Muscle of back (tissue), 11 donors: Measurements from ENCODE around the gene TEDDM1. TPM values are rescaled to one million over a fixed set of nuclear protein-coding genes. Genes with fewer than 3 reads are reported as not detected.

Experiments
- DNase-seq, 3 donors: peaks; one replicate each; pipeline versions ENCODE4 v3.0.0 to v3.0.0-alpha.2; 2013
- polyA plus RNA-seq, 10 donors: library from polyadenylated mRNA; unstranded; fragments of 120-200 nt; gene quantifications; one replicate each; pipeline ENCODE4 v1.2.1, GENCODE V29; 2013; ENCODE audit not compliant: insufficient read length in 10 of 10

The TEDDM1 gene
- polyA plus RNA-seq, 10 donors = 0.05 TPM; not detected in 9

GRCh38 chr1:182407724-182408123, 7.3 kb upstream of the TEDDM1 start:
- no peak for DNase-seq

- no peak for DNase-seq
These were observed 5.5 kb upstream of the TEDDM1 start for GRCh38 chr1:182406012-182406411.

GRCh38 chr1:182405578-182405977, 5.1 kb upstream of the TEDDM1 start:
- no peak for DNase-seq

GRCh38 chr1:182404781-182405180, 4.3 kb upstream of the TEDDM1 start:
- no peak for DNase-seq

GRCh38 chr1:182397653-182398393, 2.6 kb downstream of the TEDDM1 start:
- DNase-seq = no peak

GRCh38 chr1:182395906-182396305, 4.6 kb downstream of the TEDDM1 start:
- DNase-seq = no peak

GRCh38 chr1:182394055-182394775, 6.3 kb downstream of the TEDDM1 start:
- DNase-seq = peak in 1 of 3 donors; percentile 30

GRCh38 chr1:182392050-182393028, 8.1 kb downstream of the TEDDM1 start:
- peak in 2 of 3 donors; percentile 63 to 89 for DNase-seq

GRCh38 chr1:182391362-182392049, 9.0 kb downstream of the TEDDM1 start, which contains the start of gene GLUL:
Gene GLUL, minus strand, starts transcription at chr1:182391790. Its CDS starts 3,053 bp downstream, at chr1:182388737.
- DNase-seq = peak; percentile 93 to 97 (median 95)

GRCh38 chr1:182391028-182391361, 9.5 kb downstream of the TEDDM1 start:
- no peak for DNase-seq

GRCh38 chr1:182389619-182390047, 10.8 kb downstream of the TEDDM1 start:
- DNase-seq = peak in 1 of 3 donors; percentile 35

- DNase-seq = peak in 1 of 3 donors; percentile 34
These were observed 11.9 kb downstream of the TEDDM1 start for GRCh38 chr1:182388392-182389134.

- no peak for DNase-seq
These were observed 12.9 kb downstream of the TEDDM1 start for GRCh38 chr1:182387566-182387965.

- DNase-seq = no peak
These were observed 13.5 kb downstream of the TEDDM1 start for GRCh38 chr1:182386980-182387379.

GRCh38 chr1:182385885-182386853, 14.3 kb downstream of the TEDDM1 start:
- no peak for DNase-seq

- no peak for DNase-seq
These were observed 16.0 kb downstream of the TEDDM1 start for GRCh38 chr1:182384387-182384960.

GRCh38 chr1:182383934-182384333, 16.5 kb downstream of the TEDDM1 start:
- DNase-seq = no peak

GRCh38 chr1:182383037-182383661, 17.3 kb downstream of the TEDDM1 start:
- no peak for DNase-seq
